HCT116 (cell line): ENCODE data around the gene SLC5A2.

Experiments
- CTCF ChIP-seq, 3 experiments: fragments of 200-600 bp in 1 of 3; sonication (generic) in 1 of 3; IDR thresholded peaks in 2 of 3; conservative IDR thresholded peaks in 1 of 3; 2 replicates each; pipeline ENCODE4 v1.5.1; 2012 to 2017; ENCODE audit warnings: low read depth in 2 of 3, low read length in 2 of 3, antibody characterized with exemption in 1 of 3, borderline replicate concordance in 1 of 3, control low read depth in 1 of 3, mild to moderate bottlenecking in 1 of 3, mixed read lengths in 1 of 3, mixed run types in 1 of 3, moderate library complexity in 1 of 3; ENCODE audit not compliant: insufficient read depth in 1 of 3
- EZH2 ChIP-seq: fragments of 200-600 bp; sonication (generic); IDR thresholded peaks from 2 replicates; pipeline ENCODE4 v1.6.1; 2017; ENCODE audit warnings: antibody characterized with exemption, mixed run types
- EZH2phosphoT487 ChIP-seq: fragments of 200-600 bp; IDR thresholded peaks from 2 replicates; pipeline ENCODE4 v1.6.1; 2018; ENCODE audit warnings: antibody characterized with exemption, borderline replicate concordance
- JUND ChIP-seq: IDR thresholded peaks from 2 replicates; pipeline ENCODE4 v1.6.1; 2012
- POLR2A ChIP-seq: IDR thresholded peaks from 2 replicates; pipeline ENCODE4 v1.7.0; 2011; ENCODE audit warnings: borderline replicate concordance; ENCODE audit not compliant: insufficient read depth, insufficient read length; ENCODE audit errors: extremely low read depth
- POLR2AphosphoS5 ChIP-seq: IDR thresholded peaks from 2 replicates; pipeline ENCODE4 v1.6.1; 2011; ENCODE audit warnings: mild to moderate bottlenecking, low read depth, low read length, moderate library complexity
- RAD21 ChIP-seq: IDR thresholded peaks from 2 replicates; pipeline ENCODE4 v1.6.1; 2012; ENCODE audit warnings: low read depth, mild to moderate bottlenecking
- REST ChIP-seq: IDR thresholded peaks from 2 replicates; pipeline ENCODE4 v1.6.1; 2012; ENCODE audit warnings: low read depth
- SIN3A ChIP-seq: IDR thresholded peaks from 2 replicates; pipeline ENCODE4 v1.6.1; 2012; ENCODE audit warnings: low read depth
- SP1 ChIP-seq: IDR thresholded peaks from 2 replicates; pipeline ENCODE4 v1.6.1; 2012; ENCODE audit warnings: low read depth
- TCF7L2 ChIP-seq: IDR thresholded peaks from 2 replicates; pipeline ENCODE4 v1.7.0; 2011; ENCODE audit warnings: borderline replicate concordance, inconsistent platforms; ENCODE audit not compliant: insufficient read depth, insufficient read length; ENCODE audit errors: extremely low read depth
- YY1 ChIP-seq: IDR thresholded peaks from 2 replicates; pipeline ENCODE4 v1.6.1; 2011; ENCODE audit warnings: low read length, low read depth, moderate library complexity, mild to moderate bottlenecking; ENCODE audit not compliant: insufficient replicate concordance; ENCODE audit errors: extremely low read depth
- ZFX ChIP-seq: fragments of 450-650 bp; IDR thresholded peaks from 2 replicates; pipeline ENCODE4 v1.6.1; 2017
- ZNF274 ChIP-seq: fragments of 200-500 bp; sonication (Bioruptor generic); IDR thresholded peaks from 2 replicates; pipeline ENCODE4 v1.6.1; 2014; ENCODE audit warnings: mild to moderate bottlenecking, low read depth, low read length, inconsistent platforms

- TF ChIP-seq POLR2A: no peak
- TF ChIP-seq CTCF (IDR thresholded peaks at IDR 0.05 in 2 of 3, conservative IDR thresholded peaks at IDR 0.05 in 1 of 3; ENCODE audit: borderline replicate concordance in 1 of 3, insufficient read depth in 1 of 3, low read depth in 2 of 3, low read length in 2 of 3): no peak
- TF ChIP-seq RAD21: no peak
- no peak for TF ChIP-seq POLR2AphosphoS5
- TF ChIP-seq ZNF274: no peak
- TF ChIP-seq EZH2phosphoT487: no peak
- no peak for TF ChIP-seq SIN3A
- no peak for TF ChIP-seq JUND
- no peak for TF ChIP-seq REST
- TF ChIP-seq TCF7L2: no peak
- TF ChIP-seq EZH2: no peak
- TF ChIP-seq SP1: no peak
- TF ChIP-seq ZFX: no peak
- no peak for TF ChIP-seq YY1
Measured at GRCh38 chr16:31467858-31468257, 15.1 kb upstream of the SLC5A2 start.
